Lower leg skin (tissue), 4 donors: Measurements from ENCODE around the gene R3HDM2. TPM values are rescaled to one million over a fixed set of nuclear protein-coding genes. Genes with fewer than 3 reads are reported as not detected.
A peak's percentile ranks its signal among the peaks of the same experiment; 100 is the strongest.

Experiments
- DNase-seq, 2 donors: peaks; one replicate each; pipeline ENCODE4 v3.0.0-alpha.2; 2019; ENCODE audit warnings: low spot score in 2 of 2
- H3K4me3 ChIP-seq: fragments of 200-600 bp; sonication (generic); 2 replicates; pipeline ENCODE4 v1.5.1; 2017; ENCODE audit warnings: mild to moderate bottlenecking, low read depth; ENCODE audit not compliant: poor library complexity, severe bottlenecking
- POLR2A ChIP-seq, 2 donors: fragments of 450-650 bp; IDR thresholded peaks; one replicate each; pipeline ENCODE4 v1.6.1; 2016 to 2017; ENCODE audit warnings: antibody characterized with exemption in 2 of 2, mild to moderate bottlenecking in 1 of 2, moderate library complexity in 1 of 2
- WGBS, 2 donors: methylation state at CpG; one replicate each; pipeline ENCODE4 v1.1.5; 2018; 5-methylcytosine and 5-hydroxymethylcytosine counted together
- intact Hi-C: fragments of 100-400 bp; cut with DNase I; formaldehyde crosslinking; loops from one replicate; pipeline ENCODE4 v1.15.0; 2023; ENCODE audit warnings: low total_unique reads
- total RNA-seq, 4 donors: library from RNA; depleted of rRNA; stranded (reverse); fragments of >200 nt; gene quantifications; one replicate each; pipeline ENCODE4 v1.1.0, GENCODE V29; 2016
- TF ChIP-seq, protein P1 (sequence below), 3 donors: fragments of 450-650 bp; IDR thresholded peaks; one replicate each; pipeline ENCODE4 v1.5.1; 2016; ENCODE audit warnings: antibody characterized with exemption in 3 of 3, mild to moderate bottlenecking in 3 of 3, moderate library complexity in 2 of 3

Gene R3HDM2
- total RNA-seq, 4 donors from 2014 or later = 37.2 to 64.6 (median 54.3) TPM

DNA sequence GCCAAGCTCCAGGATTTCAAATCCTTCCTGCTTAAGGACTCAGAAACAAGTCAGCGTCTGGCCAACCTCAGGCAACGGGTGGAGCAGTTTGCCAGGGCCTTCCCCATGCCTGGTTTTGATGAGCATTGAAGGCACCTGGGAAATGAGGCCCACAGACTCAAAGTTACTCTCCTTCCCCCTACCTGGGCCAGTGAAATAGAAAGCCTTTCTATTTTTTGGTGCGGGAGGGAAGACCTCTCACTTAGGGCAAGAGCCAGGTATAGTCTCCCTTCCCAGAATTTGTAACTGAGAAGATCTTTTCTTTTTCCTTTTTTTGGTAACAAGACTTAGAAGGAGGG, 196.6 kb downstream of the R3HDM2 start:
- H3K4me3 ChIP-seq = no peak overlapping the region
- no peak for DNase-seq
- TF ChIP-seq POLR2A (IDR thresholded peaks at IDR 0.05) = no peak
- TF ChIP-seq, protein P1, sequence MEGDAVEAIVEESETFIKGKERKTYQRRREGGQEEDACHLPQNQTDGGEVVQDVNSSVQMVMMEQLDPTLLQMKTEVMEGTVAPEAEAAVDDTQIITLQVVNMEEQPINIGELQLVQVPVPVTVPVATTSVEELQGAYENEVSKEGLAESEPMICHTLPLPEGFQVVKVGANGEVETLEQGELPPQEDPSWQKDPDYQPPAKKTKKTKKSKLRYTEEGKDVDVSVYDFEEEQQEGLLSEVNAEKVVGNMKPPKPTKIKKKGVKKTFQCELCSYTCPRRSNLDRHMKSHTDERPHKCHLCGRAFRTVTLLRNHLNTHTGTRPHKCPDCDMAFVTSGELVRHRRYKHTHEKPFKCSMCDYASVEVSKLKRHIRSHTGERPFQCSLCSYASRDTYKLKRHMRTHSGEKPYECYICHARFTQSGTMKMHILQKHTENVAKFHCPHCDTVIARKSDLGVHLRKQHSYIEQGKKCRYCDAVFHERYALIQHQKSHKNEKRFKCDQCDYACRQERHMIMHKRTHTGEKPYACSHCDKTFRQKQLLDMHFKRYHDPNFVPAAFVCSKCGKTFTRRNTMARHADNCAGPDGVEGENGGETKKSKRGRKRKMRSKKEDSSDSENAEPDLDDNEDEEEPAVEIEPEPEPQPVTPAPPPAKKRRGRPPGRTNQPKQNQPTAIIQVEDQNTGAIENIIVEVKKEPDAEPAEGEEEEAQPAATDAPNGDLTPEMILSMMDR (IDR thresholded peaks at IDR 0.05) = no peak
- intact Hi-C loops = no loop called here
- WGBS, 2 donors = 46 to 72% methylated on average over 3 of the region's 3 CpGs

DNA sequence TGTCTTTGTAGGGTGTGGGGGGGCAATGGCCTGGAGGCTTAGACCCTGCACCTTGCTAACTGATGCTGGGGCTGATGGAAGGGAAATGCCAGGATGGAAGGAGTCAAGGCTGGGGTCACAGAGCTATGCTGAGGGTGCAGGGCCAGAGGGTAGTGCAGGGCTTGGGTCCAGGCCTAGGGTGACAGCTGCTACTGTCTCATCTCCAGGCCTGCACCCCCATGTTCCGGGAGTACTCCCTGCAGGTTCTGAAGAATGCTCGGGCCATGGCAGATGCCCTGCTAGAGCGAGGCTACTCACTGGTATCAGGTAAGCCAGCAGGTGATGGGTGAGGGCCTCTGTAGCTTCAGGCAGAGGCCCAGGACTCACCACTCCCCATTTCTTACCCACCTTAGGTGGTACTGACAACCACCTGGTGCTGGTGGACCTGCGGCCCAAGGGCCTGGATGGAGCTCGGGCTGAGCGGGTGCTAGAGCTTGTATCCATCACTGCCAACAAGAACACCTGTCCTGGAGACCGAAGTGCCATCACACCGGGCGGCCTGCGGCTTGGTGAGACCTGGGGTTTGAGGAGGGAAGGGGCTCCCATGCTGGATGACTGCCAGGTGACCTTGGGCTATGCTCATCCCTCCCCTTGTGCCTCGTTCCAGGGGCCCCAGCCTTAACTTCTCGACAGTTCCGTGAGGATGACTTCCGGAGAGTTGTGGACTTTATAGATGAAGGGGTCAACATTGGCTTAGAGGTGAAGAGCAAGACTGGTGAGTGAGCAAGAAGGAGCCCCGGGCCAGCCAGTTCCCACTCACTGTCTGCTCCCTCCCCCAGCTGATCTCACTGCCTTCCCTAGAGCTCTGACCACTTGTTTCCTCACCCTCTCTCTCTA, 197.2 kb downstream of the R3HDM2 start:
- intact Hi-C loops = no loop called here
- TF ChIP-seq POLR2A (IDR thresholded peaks at IDR 0.05) = no peak
- TF ChIP-seq, protein P1 (IDR thresholded peaks at IDR 0.05) = no peak
- WGBS, 2 donors = 83% methylated on average over 13 to 15 of the region's 15 CpGs
- no peak for DNase-seq
- no peak overlapping the region for H3K4me3 ChIP-seq

DNA sequence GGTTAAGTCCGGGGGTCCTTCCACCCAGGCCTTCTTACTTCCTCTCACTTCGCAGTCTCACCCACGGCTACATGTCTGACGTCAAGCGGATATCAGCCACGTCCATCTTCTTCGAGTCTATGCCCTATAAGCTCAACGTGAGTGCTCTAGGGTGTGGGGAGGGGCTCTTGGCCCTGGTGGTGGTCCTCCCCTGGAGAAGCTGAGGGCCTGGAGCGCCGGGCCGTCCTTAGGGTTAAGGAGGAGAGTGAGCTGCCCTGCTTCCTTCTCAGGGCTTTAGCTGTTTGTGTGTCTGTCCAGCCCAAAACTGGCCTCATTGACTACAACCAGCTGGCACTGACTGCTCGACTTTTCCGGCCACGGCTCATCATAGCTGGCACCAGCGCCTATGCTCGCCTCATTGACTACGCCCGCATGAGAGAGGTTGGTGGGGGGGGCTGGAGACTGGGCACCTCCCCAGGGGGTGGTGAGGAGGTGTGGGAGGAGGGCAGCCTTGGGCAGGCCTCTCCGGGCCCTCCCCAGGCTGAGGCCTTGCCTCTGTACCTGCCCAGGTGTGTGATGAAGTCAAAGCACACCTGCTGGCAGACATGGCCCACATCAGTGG, 198.6 kb downstream of the R3HDM2 start:
- 68 to 75% methylated on average over 19 of the region's 19 CpGs for WGBS, 2 donors
- no peak for DNase-seq
- intact Hi-C loops = no loop called here
- H3K4me3 ChIP-seq = no peak overlapping the region
- TF ChIP-seq POLR2A (IDR thresholded peaks at IDR 0.05) = no peak
- TF ChIP-seq, protein P1 (IDR thresholded peaks at IDR 0.05) = no peak

DNA sequence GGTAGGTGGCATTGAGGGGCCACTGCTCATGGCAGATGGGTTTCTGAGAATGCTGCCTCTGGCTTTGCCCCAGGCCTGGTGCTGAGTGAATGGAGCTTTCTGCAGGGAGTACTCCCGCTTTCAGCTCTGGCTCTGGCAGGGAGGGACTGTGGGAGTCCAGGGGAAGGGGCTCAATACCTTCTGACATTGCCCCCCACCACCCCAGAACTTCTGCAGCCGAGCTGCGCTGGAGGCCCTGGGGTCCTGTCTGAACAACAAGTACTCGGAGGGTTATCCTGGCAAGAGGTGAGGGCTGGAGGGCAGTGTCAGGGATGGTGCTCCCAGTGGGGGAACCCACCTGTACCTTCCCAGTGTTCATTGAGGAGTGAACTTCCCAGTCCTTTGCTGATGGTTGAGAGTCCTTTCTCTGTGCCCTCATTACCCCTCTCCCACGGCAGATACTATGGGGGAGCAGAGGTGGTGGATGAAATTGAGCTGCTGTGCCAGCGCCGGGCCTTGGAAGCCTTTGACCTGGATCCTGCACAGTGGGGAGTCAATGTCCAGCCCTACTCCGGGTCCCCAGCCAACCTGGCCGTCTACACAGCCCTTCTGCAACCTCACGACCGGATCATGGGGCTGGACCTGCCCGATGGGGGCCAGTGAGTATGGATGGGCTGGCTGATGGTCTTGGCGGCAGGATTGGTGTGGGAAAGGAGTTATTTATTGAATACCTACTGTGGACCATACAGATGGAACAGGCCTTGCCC, 199.4 kb downstream of the R3HDM2 start:
- 87 to 88% methylated on average over 13 of the region's 13 CpGs for WGBS, 2 donors
- H3K4me3 ChIP-seq = no peak overlapping the region
- TF ChIP-seq, protein P1 (IDR thresholded peaks at IDR 0.05) = no peak
- intact Hi-C loops = no loop called here
- no peak for DNase-seq

DNA sequence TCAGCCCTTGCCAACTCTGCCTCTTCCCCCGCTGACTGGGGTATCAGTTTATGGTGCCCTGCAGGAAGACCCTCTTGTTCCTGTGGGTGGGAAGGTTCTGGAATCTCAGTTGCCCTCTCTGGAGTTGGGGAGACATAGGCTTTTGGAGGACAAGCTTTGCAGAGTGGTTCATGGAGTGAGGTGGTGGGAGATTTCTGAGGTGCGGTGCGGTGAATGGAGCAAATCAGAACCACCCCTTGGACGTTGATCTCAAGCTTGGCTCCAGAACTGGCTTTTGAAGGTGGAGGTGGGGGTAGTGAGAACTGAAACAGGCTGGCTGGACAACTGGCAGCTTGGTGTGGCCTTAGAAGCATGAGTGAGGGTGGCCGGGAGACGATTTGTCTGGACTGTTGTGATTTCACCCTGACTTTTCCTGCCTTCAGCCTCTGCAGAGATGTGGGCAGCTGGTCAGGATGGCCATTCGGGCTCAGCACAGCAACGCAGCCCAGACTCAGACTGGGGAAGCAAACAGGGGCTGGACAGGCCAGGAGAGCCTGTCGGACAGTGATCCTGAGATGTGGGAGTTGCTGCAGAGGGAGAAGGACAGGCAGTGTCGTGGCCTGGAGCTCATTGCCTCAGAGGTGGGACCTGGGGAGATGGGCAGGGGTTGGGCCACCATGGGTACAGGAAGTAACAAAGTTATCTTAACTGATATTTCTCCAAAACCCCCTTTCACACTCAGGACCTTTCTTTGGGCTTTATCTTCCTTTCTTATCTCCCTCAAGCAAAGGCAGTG, 200.3 kb downstream of the R3HDM2 start:
- 39 to 51% methylated on average over 10 of the region's 10 CpGs for WGBS, 2 donors
- TF ChIP-seq POLR2A (IDR thresholded peaks at IDR 0.05) = no peak
- TF ChIP-seq, protein P1 (IDR thresholded peaks at IDR 0.05) = no peak
- peak overlapping the region; percentile 49 for H3K4me3 ChIP-seq
- DNase-seq = no peak
- intact Hi-C loops = no loop called here
